ENCODE measurements around the gene FBXO38. TPM values are rescaled to one million over a fixed set of nuclear protein-coding genes. Genes with fewer than 3 reads are reported as not detected.

FBXO38 gene
- total RNA-seq, 1 donor from 2014 or later = 67.1 TPM

DNA sequence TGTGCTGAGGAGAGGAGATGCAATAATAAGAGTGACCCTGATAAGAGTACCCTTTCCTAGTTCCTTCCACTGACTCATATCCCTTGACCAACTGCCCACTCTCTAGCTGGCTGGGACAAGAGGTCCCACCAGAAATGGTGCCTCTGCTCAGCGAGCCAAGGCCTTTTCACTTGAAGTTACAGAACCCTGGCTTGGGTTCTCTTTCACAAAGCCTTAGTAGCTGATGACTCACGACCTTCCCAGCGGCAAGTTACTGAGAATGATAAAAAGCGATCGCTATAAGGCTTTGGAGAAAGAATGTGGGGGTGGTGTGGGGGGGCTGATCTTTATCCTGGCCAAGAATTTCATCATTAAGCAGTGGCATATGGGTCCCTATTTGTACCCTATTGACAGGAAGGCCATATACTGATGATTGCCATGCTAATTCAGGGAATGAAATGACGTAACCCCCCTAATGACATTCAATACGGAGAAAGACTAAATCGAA is 90.3 kb downstream of the FBXO38 start:
- Histone ChIP-seq H3K36me3 (no peaks in the 10 kb centered on the region), H3K9me3 (no peaks in the 10 kb centered on the region), H3K4me1 (peaks cover 10% of the 10 kb centered on the region), H3K27ac (no peak overlapping the region), H3K4me3 (no peak overlapping the region), H3K27me3 (no peaks in the 10 kb centered on the region)
- no peak for ATAC-seq
- intact Hi-C loops (cut with DNase I) = no loop called here
- no peak for DNase-seq
- TF ChIP-seq, protein P1, sequence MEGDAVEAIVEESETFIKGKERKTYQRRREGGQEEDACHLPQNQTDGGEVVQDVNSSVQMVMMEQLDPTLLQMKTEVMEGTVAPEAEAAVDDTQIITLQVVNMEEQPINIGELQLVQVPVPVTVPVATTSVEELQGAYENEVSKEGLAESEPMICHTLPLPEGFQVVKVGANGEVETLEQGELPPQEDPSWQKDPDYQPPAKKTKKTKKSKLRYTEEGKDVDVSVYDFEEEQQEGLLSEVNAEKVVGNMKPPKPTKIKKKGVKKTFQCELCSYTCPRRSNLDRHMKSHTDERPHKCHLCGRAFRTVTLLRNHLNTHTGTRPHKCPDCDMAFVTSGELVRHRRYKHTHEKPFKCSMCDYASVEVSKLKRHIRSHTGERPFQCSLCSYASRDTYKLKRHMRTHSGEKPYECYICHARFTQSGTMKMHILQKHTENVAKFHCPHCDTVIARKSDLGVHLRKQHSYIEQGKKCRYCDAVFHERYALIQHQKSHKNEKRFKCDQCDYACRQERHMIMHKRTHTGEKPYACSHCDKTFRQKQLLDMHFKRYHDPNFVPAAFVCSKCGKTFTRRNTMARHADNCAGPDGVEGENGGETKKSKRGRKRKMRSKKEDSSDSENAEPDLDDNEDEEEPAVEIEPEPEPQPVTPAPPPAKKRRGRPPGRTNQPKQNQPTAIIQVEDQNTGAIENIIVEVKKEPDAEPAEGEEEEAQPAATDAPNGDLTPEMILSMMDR (IDR thresholded peaks at IDR 0.05) = no peak

DNA sequence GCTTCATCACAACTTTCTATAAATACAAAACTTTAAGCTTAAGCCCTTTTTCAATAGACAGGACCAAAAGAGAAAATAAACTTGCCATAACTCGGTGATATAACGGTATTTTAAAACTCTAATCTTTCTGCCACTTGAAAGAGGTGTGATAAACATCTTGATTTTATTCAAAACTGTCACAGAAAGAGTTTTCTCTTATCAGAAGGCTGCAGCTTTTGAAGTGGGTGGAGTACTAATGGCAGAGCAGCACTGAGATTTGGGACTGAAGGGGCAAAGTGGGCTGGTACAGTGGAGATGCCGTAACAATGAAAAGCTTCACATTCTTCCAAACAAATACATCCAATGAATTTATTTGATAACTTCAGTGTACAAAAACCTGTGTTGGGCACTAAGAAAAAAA is 92.5 kb downstream of the FBXO38 start:
- H3K27me3 ChIP-seq = no peaks in the 10 kb centered on the region
- no peak overlapping the region for H3K27ac ChIP-seq
- intact Hi-C loops (cut with DNase I) = no loop called here
- TF ChIP-seq, protein P1 (IDR thresholded peaks at IDR 0.05) = no peak
- no peak overlapping the region for H3K4me3 ChIP-seq
- no peak for ATAC-seq
- no peaks in the 10 kb centered on the region for H3K9me3 ChIP-seq
- DNase-seq = no peak
- H3K4me1 ChIP-seq = no peaks in the 10 kb centered on the region
- no peaks in the 10 kb centered on the region for H3K36me3 ChIP-seq

DNA sequence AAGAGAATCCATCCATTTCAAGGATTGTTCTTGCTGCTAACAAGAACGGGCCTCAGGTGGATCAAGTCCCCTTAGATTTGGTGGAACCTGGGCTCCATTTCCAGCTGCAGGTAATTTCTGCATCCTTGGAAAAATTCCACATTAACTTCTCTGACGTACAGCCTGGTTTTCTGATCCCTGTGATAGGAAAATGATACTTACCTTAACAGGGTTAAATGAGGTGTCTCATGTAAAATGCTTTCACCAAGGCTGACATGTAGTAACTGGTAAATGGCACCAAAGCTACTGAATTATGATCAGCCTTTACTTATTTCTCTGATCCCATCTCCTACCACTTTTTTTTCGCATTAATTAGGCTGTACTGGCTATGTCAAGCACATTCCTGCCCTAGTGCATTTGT is 93.7 kb downstream of the FBXO38 start:
- Histone ChIP-seq H3K9me3 (no peaks in the 10 kb centered on the region), H3K27ac (no peak overlapping the region), H3K4me3 (no peak overlapping the region), H3K27me3 (no peaks in the 10 kb centered on the region), H3K4me1 (no peaks in the 10 kb centered on the region), H3K36me3 (no peaks in the 10 kb centered on the region)
- TF ChIP-seq, protein P1 (IDR thresholded peaks at IDR 0.05) = no peak
- intact Hi-C loops (cut with DNase I) = no loop called here
- DNase-seq = no peak
- no peak for ATAC-seq

DNA sequence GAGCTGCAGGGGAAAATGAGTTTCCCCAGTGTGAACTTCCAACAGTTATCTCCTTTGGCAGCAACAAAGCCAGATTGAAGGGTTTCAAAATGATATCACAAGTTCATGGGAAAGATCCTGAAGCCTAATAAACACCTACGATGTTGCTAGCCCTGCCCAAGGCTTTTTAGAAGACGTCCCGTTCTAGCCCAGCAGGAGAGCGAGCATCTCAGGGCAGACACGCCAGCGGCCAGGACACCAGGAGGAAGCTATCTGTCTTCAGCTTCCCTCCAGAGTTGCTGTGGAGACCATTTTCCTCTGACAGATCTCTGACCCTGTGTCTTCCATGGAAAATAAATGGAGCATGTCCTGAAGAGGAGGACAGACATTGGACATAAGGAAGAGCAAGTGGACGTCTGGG is 98.4 kb downstream of the FBXO38 start:
- Histone ChIP-seq H3K4me3 (no peak overlapping the region), H3K27me3 (peaks cover 11% of the 10 kb centered on the region), H3K9me3 (no peaks in the 10 kb centered on the region), H3K4me1 (no peaks in the 10 kb centered on the region), H3K36me3 (no peaks in the 10 kb centered on the region), H3K27ac (no peak overlapping the region)
- TF ChIP-seq, protein P1 (IDR thresholded peaks at IDR 0.05) = no peak
- DNase-seq = no peak
- intact Hi-C loops (cut with DNase I) = no loop called here
- peak; percentile 43 for ATAC-seq

DNA sequence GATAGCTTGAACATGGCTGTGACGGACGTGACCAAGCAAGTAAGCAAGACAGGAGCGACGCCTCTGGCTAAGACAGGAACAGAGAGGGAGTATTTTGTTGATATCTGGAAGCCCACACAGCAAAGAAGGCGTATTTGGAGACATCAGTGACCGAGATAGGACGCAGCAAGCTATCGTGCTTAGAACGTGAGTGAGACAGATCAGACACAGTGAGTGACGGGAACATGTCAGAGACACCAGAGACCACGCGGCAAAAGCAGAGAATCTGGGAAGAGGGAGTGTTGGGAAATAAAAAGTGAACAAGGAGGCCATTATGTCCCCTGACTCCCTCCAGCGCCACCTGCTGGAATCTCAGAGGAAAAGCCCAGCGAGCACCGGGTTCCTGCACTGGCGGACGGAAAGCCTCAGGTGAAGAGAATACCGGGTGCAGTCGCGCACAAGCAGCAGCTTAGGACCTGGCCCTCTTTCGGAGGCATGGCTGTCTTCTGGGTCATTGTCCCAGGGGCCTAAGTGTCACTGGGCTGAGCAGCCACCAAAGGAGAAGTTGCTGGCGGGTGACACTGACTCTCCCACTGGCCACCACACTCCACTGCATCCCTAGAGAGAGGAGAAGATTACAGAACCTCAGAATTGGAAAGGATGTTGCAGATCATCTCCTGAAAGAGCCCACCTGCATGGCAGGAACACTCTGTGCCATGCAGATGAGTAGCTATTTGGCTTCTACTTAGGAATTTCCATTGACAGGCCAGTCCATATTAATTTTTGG is 99.1 kb downstream of the FBXO38 start:
- Histone ChIP-seq H3K27me3 (peaks cover 11% of the 10 kb centered on the region), H3K4me1 (no peaks in the 10 kb centered on the region), H3K9me3 (no peaks in the 10 kb centered on the region), H3K36me3 (no peaks in the 10 kb centered on the region), H3K4me3 (peak overlapping the region; percentile 2), H3K27ac (no peak overlapping the region)
- peak; percentile 75 for DNase-seq
- intact Hi-C loops (cut with DNase I) = no loop called here
- TF ChIP-seq, protein P1 (IDR thresholded peaks at IDR 0.05) = peak; percentile 78
- ATAC-seq = peak; percentile 88
